Fibroblast of the aortic adventitia (primary cell): ENCODE results near the gene ELAVL1. TPM values are rescaled to one million over a fixed set of nuclear protein-coding genes. Genes with fewer than 3 reads are reported as not detected.

ENCODE experiments used
- DNase-seq: peaks from one replicate; pipeline ENCODE4 v3.0.0-alpha.2; 2010; ENCODE audit warnings: low read depth
- H3K4me3 ChIP-seq: 2 replicates; pipeline ENCODE4 v1.5.1; 2011; ENCODE audit warnings: low read depth, mild to moderate bottlenecking, control low read depth, low read length, moderate library complexity
- CTCF ChIP-seq: IDR thresholded peaks from 2 replicates; pipeline ENCODE4 v1.5.1; 2011; ENCODE audit warnings: mild to moderate bottlenecking, low read length, control low read depth, inconsistent platforms; ENCODE audit not compliant: insufficient read depth
- total RNA-seq: library from RNA; depleted of rRNA; stranded (reverse); fragments of >200 nt; gene quantifications from 2 replicates; pipeline ENCODE4 v1.2.3, GENCODE V29; 2012; ENCODE audit warnings: low replicate concordance

Gene ELAVL1
- total RNA-seq, 1 donor, result 34.1 TPM

GRCh38 chr19:7910321-7911161 lies 94.9 kb downstream of the ELAVL1 start:
- DNase-seq, result no peak
- H3K4me3 ChIP-seq, result no peak overlapping the region

GRCh38 chr19:7909471-7910067 lies 95.9 kb downstream of the ELAVL1 start:
- no peak for DNase-seq
- no peak overlapping the region for H3K4me3 ChIP-seq
- TF ChIP-seq CTCF, result no peak

More at GRCh38 chr19:7910321-7911161, 94.9 kb downstream of the ELAVL1 start:
- no peak for TF ChIP-seq CTCF

- DNase-seq, result no peak
- no peak for TF ChIP-seq CTCF
- no peak overlapping the region for H3K4me3 ChIP-seq
These were observed 96.5 kb downstream of the ELAVL1 start for GRCh38 chr19:7908742-7909461.

Other genes with a start within 250 kb of the ELAVL1 start
- gene CLEC4M, start 242.4 kb downstream of the ELAVL1 start, total RNA-seq, result not detected in 2 replicates
- 16.6 and 22.3 TPM in 2 replicates for gene EVI5L, start 175.4 kb downstream of the ELAVL1 start, total RNA-seq
- 0.09 and 0.90 TPM in 2 replicates for gene PRR36, start 131.3 kb downstream of the ELAVL1 start, total RNA-seq
- 2.1 and 5.2 TPM in 2 replicates for gene LRRC8E, start 117.1 kb downstream of the ELAVL1 start, total RNA-seq
- 3.4 and 10.2 TPM in 2 replicates for gene MAP2K7, start 101.8 kb downstream of the ELAVL1 start, total RNA-seq
- 0.99 and 1.3 TPM in 2 replicates for gene TGFBR3L, start 90.8 kb downstream of the ELAVL1 start, total RNA-seq
- gene SNAPC2, start 85.3 kb downstream of the ELAVL1 start, total RNA-seq, result 17.3 and 27.8 TPM in 2 replicates
- gene CTXN1, start 79.5 kb downstream of the ELAVL1 start, total RNA-seq, result 2.8 and 4.1 TPM in 2 replicates
- 36.5 and 40.7 TPM in 2 replicates for gene TIMM44, start 62.0 kb downstream of the ELAVL1 start, total RNA-seq
- gene CCL25, start 47.1 kb upstream of the ELAVL1 start, total RNA-seq, result not detected in 2 replicates
- gene FBN3, start 144.0 kb upstream of the ELAVL1 start, total RNA-seq, result not detected in 2 replicates
- 2.1 and 14.1 TPM in 2 replicates for gene CERS4, start 203.7 kb upstream of the ELAVL1 start, total RNA-seq